GM23338 (cell line): ENCODE results near the gene CYP2J2.

Experiments used
- EZH2 ChIP-seq: fragments of 200-600 bp; sonication (generic); IDR thresholded peaks from one replicate; pipeline ENCODE4 v1.8.0; 2017; ENCODE audit warnings: antibody characterized with exemption, mild to moderate bottlenecking, low read depth; ENCODE audit not compliant: unreplicated experiment
- POLR2AphosphoS5 ChIP-seq: IDR thresholded peaks from 2 replicates; pipeline ENCODE4 v1.6.1; 2016; ENCODE audit warnings: antibody characterized with exemption, low read depth
- STAT1 ChIP-seq: IDR thresholded peaks from one replicate; pipeline ENCODE4 v1.6.1; 2016; ENCODE audit warnings: antibody characterized with exemption; ENCODE audit not compliant: unreplicated experiment
- TF ChIP-seq, protein P1 (sequence below), 2 experiments: fragments of 200-600 bp in 1 of 2; sonication (generic) in 1 of 2; conservative IDR thresholded peaks; 2 replicates each; pipeline versions ENCODE4 v1.5.1 to v1.6.1; 2016 to 2017; ENCODE audit warnings: antibody characterized with exemption in 2 of 2, low read depth in 2 of 2, mild to moderate bottlenecking in 2 of 2, moderate library complexity in 1 of 2
- TF ChIP-seq, protein P2 (sequence below): IDR thresholded peaks from one replicate; pipeline ENCODE4 v1.6.1; 2018; ENCODE audit warnings: antibody characterized with exemption; ENCODE audit not compliant: unreplicated experiment

DNA sequence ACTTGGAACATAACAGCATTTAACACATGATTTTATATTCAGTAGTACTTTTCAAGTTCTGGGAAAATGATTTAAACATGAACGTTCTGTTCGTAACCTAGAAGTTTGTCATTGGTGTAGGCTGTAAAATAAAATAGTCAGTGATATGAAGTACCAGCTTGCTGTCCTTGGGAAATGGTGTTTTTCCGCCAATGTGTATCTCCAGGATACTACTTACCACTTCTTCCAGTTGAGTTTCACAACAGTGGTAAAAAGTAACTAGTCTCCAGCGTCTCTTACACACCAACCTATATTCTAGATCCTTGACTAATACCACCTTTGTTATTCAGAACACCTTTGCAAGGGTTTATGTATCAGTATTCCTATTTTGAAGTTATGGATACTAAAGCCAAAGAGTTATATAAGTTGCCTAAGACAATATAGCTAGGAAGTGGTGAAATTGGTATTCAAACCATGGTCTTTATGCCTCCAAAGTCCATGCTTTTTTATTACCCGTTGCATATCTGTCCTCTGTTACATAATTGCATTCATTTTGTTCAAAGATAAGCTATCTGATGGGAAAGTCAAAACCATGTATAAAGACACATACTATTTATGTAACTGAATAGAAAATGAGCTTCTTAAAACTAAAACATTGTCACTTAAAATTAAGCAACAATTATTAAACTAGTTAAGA lies 68.8 kb downstream of the CYP2J2 start:
- TF ChIP-seq, protein P1, sequence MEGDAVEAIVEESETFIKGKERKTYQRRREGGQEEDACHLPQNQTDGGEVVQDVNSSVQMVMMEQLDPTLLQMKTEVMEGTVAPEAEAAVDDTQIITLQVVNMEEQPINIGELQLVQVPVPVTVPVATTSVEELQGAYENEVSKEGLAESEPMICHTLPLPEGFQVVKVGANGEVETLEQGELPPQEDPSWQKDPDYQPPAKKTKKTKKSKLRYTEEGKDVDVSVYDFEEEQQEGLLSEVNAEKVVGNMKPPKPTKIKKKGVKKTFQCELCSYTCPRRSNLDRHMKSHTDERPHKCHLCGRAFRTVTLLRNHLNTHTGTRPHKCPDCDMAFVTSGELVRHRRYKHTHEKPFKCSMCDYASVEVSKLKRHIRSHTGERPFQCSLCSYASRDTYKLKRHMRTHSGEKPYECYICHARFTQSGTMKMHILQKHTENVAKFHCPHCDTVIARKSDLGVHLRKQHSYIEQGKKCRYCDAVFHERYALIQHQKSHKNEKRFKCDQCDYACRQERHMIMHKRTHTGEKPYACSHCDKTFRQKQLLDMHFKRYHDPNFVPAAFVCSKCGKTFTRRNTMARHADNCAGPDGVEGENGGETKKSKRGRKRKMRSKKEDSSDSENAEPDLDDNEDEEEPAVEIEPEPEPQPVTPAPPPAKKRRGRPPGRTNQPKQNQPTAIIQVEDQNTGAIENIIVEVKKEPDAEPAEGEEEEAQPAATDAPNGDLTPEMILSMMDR (conservative IDR thresholded peaks at IDR 0.05; ENCODE audit: low read depth in 2 of 2): no peak
- TF ChIP-seq EZH2 (no peak), POLR2AphosphoS5 (no peak), STAT1 (no peak)
- TF ChIP-seq, protein P2, sequence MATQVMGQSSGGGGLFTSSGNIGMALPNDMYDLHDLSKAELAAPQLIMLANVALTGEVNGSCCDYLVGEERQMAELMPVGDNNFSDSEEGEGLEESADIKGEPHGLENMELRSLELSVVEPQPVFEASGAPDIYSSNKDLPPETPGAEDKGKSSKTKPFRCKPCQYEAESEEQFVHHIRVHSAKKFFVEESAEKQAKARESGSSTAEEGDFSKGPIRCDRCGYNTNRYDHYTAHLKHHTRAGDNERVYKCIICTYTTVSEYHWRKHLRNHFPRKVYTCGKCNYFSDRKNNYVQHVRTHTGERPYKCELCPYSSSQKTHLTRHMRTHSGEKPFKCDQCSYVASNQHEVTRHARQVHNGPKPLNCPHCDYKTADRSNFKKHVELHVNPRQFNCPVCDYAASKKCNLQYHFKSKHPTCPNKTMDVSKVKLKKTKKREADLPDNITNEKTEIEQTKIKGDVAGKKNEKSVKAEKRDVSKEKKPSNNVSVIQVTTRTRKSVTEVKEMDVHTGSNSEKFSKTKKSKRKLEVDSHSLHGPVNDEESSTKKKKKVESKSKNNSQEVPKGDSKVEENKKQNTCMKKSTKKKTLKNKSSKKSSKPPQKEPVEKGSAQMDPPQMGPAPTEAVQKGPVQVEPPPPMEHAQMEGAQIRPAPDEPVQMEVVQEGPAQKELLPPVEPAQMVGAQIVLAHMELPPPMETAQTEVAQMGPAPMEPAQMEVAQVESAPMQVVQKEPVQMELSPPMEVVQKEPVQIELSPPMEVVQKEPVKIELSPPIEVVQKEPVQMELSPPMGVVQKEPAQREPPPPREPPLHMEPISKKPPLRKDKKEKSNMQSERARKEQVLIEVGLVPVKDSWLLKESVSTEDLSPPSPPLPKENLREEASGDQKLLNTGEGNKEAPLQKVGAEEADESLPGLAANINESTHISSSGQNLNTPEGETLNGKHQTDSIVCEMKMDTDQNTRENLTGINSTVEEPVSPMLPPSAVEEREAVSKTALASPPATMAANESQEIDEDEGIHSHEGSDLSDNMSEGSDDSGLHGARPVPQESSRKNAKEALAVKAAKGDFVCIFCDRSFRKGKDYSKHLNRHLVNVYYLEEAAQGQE: no peak
